ES-I3 (cell line): Measurements from ENCODE around the gene GAS7.

ENCODE experiments used
- H3K36me3 ChIP-seq: 2 replicates; pipeline ENCODE4 v1.6.1; 2013; ENCODE audit warnings: mild to moderate bottlenecking, low read length, control low read depth, moderate library complexity; ENCODE audit not compliant: insufficient read depth
- H3K4me1 ChIP-seq: 2 replicates; pipeline ENCODE4 v1.6.1; 2013; ENCODE audit warnings: mild to moderate bottlenecking, control low read depth, low read length; ENCODE audit not compliant: insufficient read depth
- H3K9ac ChIP-seq: 2 replicates; pipeline ENCODE4 v1.6.1; 2013; ENCODE audit warnings: low read depth, mild to moderate bottlenecking, low read length, moderate library complexity
- H3K9me3 ChIP-seq: 2 replicates; pipeline ENCODE4 v1.6.1; 2013; ENCODE audit warnings: mild to moderate bottlenecking, low read length, moderate library complexity; ENCODE audit not compliant: control insufficient read depth, insufficient read depth

Gene GAS7

GRCh38 chr17:9981344-9981915 is 217.0 kb downstream of the GAS7 start:
- Histone ChIP-seq H3K36me3 (no peaks in the 10 kb centered on the region; the same call in 1 of the 2 replicates), H3K4me1 (no peaks in the 10 kb centered on the region), H3K9me3 (no peaks in the 10 kb centered on the region), H3K9ac (no peak overlapping the region)

GRCh38 chr17:9979463-9979995 is 218.9 kb downstream of the GAS7 start:
- H3K9ac ChIP-seq = no peak overlapping the region
- no peaks in the 10 kb centered on the region for H3K4me1 ChIP-seq
- no peaks in the 10 kb centered on the region; the same call in 1 of the 2 replicates for H3K36me3 ChIP-seq
- no peaks in the 10 kb centered on the region for H3K9me3 ChIP-seq

- Histone ChIP-seq H3K36me3 (no peaks in the 10 kb centered on the region), H3K9ac (no peak overlapping the region), H3K9me3 (no peaks in the 10 kb centered on the region), H3K4me1 (no peaks in the 10 kb centered on the region; the same call in 1 of the 2 replicates)
These were observed 221.2 kb downstream of the GAS7 start for GRCh38 chr17:9977180-9977575.

GRCh38 chr17:9976283-9977179 is 221.9 kb downstream of the GAS7 start:
- Histone ChIP-seq H3K4me1 (no peaks in the 10 kb centered on the region; the same call in 1 of the 2 replicates), H3K9me3 (no peaks in the 10 kb centered on the region), H3K36me3 (no peaks in the 10 kb centered on the region), H3K9ac (no peak overlapping the region)

- Histone ChIP-seq H3K36me3 (no peaks in the 10 kb centered on the region), H3K4me1 (no peaks in the 10 kb centered on the region; the same call in 1 of the 2 replicates), H3K9me3 (no peaks in the 10 kb centered on the region), H3K9ac (no peak overlapping the region)
These were observed 223.7 kb downstream of the GAS7 start for GRCh38 chr17:9974448-9975381.

- no peaks in the 10 kb centered on the region for H3K9me3 ChIP-seq
- H3K9ac ChIP-seq = no peak overlapping the region
- H3K4me1 ChIP-seq = no peaks in the 10 kb centered on the region; the same call in 1 of the 2 replicates
- H3K36me3 ChIP-seq = no peaks in the 10 kb centered on the region
These were observed 224.5 kb downstream of the GAS7 start for GRCh38 chr17:9973669-9974447.

GRCh38 chr17:9971991-9972390 is 226.4 kb downstream of the GAS7 start:
- no peak overlapping the region for H3K9ac ChIP-seq
- H3K9me3 ChIP-seq = no peaks in the 10 kb centered on the region
- no peaks in the 10 kb centered on the region; the same call in 1 of the 2 replicates for H3K4me1 ChIP-seq
- H3K36me3 ChIP-seq = no peaks in the 10 kb centered on the region

- Histone ChIP-seq H3K4me1 (no peaks in the 10 kb centered on the region; the same call in 1 of the 2 replicates), H3K9ac (no peak overlapping the region), H3K9me3 (no peaks in the 10 kb centered on the region), H3K36me3 (no peaks in the 10 kb centered on the region)
These were observed 229.0 kb downstream of the GAS7 start for GRCh38 chr17:9969301-9969935.

GRCh38 chr17:9968881-9969280 is 229.5 kb downstream of the GAS7 start:
- H3K4me1 ChIP-seq = no peaks in the 10 kb centered on the region; the same call in 1 of the 2 replicates
- no peaks in the 10 kb centered on the region for H3K9me3 ChIP-seq
- H3K9ac ChIP-seq = no peak overlapping the region
- no peaks in the 10 kb centered on the region for H3K36me3 ChIP-seq

GRCh38 chr17:9968008-9968407 is 230.4 kb downstream of the GAS7 start:
- Histone ChIP-seq H3K9ac (no peak overlapping the region), H3K9me3 (no peaks in the 10 kb centered on the region), H3K4me1 (no peaks in the 10 kb centered on the region; the same call in 1 of the 2 replicates), H3K36me3 (no peaks in the 10 kb centered on the region)

- Histone ChIP-seq H3K9ac (0 out of 2 replicates have a peak overlapping the region, but pooled peaks have one; percentile 6), H3K9me3 (no peaks in the 10 kb centered on the region), H3K36me3 (no peaks in the 10 kb centered on the region), H3K4me1 (no peaks in the 10 kb centered on the region)
These were observed 238.9 kb downstream of the GAS7 start for GRCh38 chr17:9959377-9959981.

GRCh38 chr17:9958586-9959281 is 239.7 kb downstream of the GAS7 start:
- no peak overlapping the region for H3K9ac ChIP-seq
- H3K36me3 ChIP-seq = no peaks in the 10 kb centered on the region
- no peaks in the 10 kb centered on the region for H3K4me1 ChIP-seq
- H3K9me3 ChIP-seq = no peaks in the 10 kb centered on the region
